Activated CD4-positive, alpha-beta T cell treated with anti-CD3 and anti-CD28 coated beads for 4 hours (primary cell): Measurements from ENCODE around the gene LOXHD1.

Source experiments
- DNase-seq, 2 donors: peaks; one replicate each; pipeline ENCODE4 v3.0.0-alpha.2; 2020

Gene LOXHD1

GRCh38 chr18:46675112-46675511 lies 18.1 kb upstream of the LOXHD1 start:
- no peak for DNase-seq

- DNase-seq: no peak
These were observed 15.3 kb upstream of the LOXHD1 start for GRCh38 chr18:46672062-46672970.

- no peak for DNase-seq
These were observed 11.7 kb upstream of the LOXHD1 start for GRCh38 chr18:46668694-46669093.

GRCh38 chr18:46668135-46668534 lies 11.1 kb upstream of the LOXHD1 start:
- DNase-seq: no peak

GRCh38 chr18:46663539-46663938 lies 6.5 kb upstream of the LOXHD1 start:
- no peak for DNase-seq

GRCh38 chr18:46660957-46661749 lies 4.1 kb upstream of the LOXHD1 start:
- no peak for DNase-seq

GRCh38 chr18:46659484-46659883 lies 2.5 kb upstream of the LOXHD1 start:
- no peak for DNase-seq

GRCh38 chr18:46656326-46657114 lies 500 bp downstream of the LOXHD1 start:
- DNase-seq: no peak

- no peak for DNase-seq
These were observed 4.6 kb downstream of the LOXHD1 start for GRCh38 chr18:46652372-46652771.

GRCh38 chr18:46650681-46651080 lies 6.3 kb downstream of the LOXHD1 start:
- no peak for DNase-seq

- no peak for DNase-seq
These were observed 7.8 kb downstream of the LOXHD1 start for GRCh38 chr18:46649071-46649862.

- no peak for DNase-seq
These were observed 10.6 kb downstream of the LOXHD1 start for GRCh38 chr18:46646468-46646867.

GRCh38 chr18:46642561-46642960 lies 14.5 kb downstream of the LOXHD1 start:
- DNase-seq: no peak

- no peak for DNase-seq
These were observed 15.1 kb downstream of the LOXHD1 start for GRCh38 chr18:46641917-46642316.

GRCh38 chr18:46639386-46639785 lies 17.6 kb downstream of the LOXHD1 start:
- no peak for DNase-seq

GRCh38 chr18:46636040-46636630 lies 20.9 kb downstream of the LOXHD1 start:
- DNase-seq: no peak

- no peak for DNase-seq
These were observed 24.5 kb downstream of the LOXHD1 start for GRCh38 chr18:46632401-46633071.

- no peak for DNase-seq
These were observed 26.0 kb downstream of the LOXHD1 start for GRCh38 chr18:46630991-46631390.

GRCh38 chr18:46630160-46630559 lies 26.9 kb downstream of the LOXHD1 start:
- DNase-seq: no peak

GRCh38 chr18:46629361-46629760 lies 27.7 kb downstream of the LOXHD1 start:
- DNase-seq: no peak

- no peak for DNase-seq
These were observed 28.8 kb downstream of the LOXHD1 start for GRCh38 chr18:46628206-46628605.
